NCI-H510A (cell line): ENCODE results near the gene ACTL10.

ENCODE experiments used
- DNase-seq: peaks from one replicate; lab custom pipeline; 2025; lab: John Stamatoyannopoulos, UW

The ACTL10 gene

GRCh38 chr20:33677991-33678702 is 11.4 kb downstream of the ACTL10 start:
- no peak for DNase-seq

- no peak for DNase-seq
These were observed 13.2 kb downstream of the ACTL10 start for GRCh38 chr20:33679758-33680485.

DNA sequence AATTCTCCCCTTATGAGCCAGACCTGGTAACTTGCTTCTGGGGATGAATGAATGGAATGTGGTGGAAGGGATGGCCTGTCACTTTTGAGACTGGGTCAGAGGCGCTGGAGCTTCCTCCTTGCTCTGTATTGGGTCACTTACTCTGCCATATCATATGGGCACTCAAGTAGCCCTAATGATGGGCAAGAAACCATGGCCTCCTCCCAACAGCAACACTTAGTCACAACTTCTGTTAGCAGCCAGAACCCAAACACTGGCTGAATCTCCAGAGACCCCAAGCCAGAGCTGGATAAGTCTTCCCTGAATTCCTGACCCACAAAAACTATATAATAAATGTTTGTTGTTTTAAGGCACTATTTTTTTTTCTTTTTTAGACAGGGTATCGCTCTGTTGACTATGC is 13.9 kb downstream of the ACTL10 start:
- no peak for DNase-seq

GRCh38 chr20:33681288-33681687 is 14.5 kb downstream of the ACTL10 start:
- DNase-seq: no peak

- no peak for DNase-seq
These were observed 15.1 kb downstream of the ACTL10 start for GRCh38 chr20:33681728-33682353.

GRCh38 chr20:33684533-33685327 is 18.0 kb downstream of the ACTL10 start:
- no peak for DNase-seq

DNA sequence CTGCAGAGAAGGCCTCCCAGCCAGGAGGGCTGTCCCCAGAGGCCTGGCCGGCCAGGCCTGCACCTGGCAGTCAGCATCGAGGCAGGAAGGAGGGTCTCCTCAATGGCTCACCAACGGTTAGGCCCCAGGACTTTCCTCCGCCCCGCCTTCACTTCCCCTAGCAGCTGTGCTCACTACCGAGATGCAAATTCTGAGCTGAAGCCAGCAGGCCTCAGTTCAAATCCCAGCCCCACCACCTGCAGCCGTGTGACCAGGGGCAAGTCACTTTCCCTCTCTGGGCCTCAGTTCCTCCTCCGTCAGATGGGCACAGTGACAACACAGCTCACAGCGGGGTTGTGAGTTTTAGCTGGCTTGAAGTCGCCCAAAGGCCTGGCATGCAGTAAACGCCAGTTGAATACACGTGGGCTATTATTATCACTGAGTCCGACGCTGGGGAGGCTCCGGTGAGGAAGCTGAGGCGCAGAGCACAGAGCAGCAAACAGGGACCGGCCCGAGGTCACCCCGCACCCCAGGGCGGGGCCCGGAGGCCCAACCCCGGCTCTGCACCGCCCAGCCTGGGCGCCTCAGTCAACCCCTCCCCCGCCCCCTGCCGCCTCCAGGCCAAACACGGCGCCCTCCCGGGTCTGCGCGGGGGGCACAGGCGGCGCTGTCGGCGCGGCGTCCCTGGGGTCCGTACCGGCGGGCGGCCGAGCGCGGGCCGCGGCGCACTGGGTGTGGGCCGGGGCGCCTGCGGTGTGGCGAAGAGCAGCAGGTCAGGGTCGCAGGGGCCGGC is 18.8 kb downstream of the ACTL10 start:
- DNase-seq: peak; percentile 51

- DNase-seq: peak; percentile 93
These were observed 19.6 kb downstream of the ACTL10 start, which contains the start of gene E2F1 for GRCh38 chr20:33686100-33686983. Gene E2F1, minus strand, starts transcription at chr20:33686385. Its CDS starts 121 bp downstream, at chr20:33686264.

DNA sequence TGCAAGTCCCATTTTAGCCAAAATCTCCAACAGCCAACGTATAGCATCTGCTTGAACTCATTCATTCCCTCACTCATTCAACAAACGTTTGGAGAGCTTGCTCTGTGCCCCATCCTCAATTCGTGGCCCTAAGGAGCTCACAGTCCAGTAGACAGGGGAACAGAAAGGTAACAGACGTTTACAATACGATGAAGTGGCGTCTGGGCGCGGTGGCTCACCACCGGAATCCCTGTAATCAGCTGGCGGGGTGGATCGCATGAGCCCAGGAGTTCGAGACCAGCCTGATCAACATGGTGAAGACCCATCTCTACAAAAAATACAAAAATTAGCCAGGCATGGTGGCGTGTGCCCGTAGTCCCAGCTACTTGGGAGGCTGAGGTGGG is 20.2 kb downstream of the ACTL10 start:
- DNase-seq: no peak

DNA sequence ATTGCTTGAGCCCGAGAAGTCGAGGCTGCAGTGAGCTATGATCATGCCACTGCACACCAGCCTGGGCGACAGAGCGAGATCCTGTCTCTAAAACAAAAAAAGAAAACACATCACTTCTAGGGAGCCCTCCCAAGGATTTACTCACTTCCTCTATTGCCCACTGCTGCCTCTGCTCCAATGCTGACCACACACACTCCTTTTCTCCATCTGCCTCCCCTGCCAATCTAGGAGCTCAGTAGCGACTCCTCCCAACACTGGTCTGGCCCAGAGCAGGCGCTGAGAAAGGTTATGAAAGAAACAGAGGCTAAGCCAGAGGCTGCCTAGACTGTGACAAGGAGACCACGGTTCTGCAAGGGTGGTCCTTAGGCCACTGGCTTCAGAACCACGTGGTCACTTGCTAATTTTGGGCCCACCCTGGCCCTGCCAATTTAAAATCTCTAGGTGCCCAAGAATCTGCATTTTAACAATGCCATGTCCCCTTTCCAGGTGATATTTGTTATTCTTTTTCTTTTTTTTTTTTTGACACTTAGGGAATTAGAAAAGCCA is 20.7 kb downstream of the ACTL10 start:
- no peak for DNase-seq

DNA sequence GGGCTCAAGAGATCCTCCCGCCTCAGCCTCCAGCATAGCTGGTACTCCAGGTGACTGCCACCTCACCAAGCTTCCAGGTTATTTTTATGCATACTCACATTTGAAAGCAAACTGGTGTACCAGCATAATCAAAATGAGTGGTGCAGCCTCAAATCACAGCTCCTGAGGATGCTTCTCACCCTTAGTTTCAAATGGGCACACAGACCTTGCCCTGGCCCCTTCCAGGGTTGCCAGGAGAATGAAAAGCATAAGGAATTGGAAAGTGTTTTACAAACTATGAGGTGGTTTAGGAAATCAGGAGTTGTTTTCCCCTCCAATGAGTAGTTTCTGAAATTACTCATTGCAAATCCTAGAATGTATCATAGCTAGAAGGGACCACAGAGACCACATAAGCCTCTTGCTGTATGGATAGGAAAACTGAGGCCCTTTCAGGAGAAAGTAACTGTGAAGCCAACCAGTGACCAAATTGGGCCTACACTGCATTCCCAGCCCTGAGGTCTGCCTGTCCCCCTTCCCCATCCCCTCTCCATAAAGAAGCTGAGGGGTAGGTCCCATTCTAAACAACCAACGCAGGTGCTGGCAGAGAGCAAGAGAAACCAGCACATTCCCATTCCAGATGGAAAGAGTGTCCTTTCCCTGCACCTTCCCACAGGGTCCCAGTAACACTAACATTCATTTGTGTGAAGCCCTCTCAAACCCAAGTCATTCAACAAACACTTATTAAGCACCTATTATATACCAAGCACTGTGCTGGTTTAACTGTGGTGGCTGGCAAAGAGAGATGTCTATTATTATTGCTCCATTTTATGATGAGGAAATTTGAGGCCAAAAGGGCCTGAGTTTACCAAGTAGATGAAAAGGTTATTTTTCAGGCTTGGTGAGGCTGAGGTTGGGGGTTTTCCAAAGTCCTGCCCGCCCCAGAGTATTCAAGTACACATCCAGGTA is 21.5 kb downstream of the ACTL10 start:
- DNase-seq: no peak

- no peak for DNase-seq
These were observed 22.2 kb downstream of the ACTL10 start for GRCh38 chr20:33688938-33689424.

GRCh38 chr20:33689493-33689892 is 22.8 kb downstream of the ACTL10 start:
- no peak for DNase-seq

DNA sequence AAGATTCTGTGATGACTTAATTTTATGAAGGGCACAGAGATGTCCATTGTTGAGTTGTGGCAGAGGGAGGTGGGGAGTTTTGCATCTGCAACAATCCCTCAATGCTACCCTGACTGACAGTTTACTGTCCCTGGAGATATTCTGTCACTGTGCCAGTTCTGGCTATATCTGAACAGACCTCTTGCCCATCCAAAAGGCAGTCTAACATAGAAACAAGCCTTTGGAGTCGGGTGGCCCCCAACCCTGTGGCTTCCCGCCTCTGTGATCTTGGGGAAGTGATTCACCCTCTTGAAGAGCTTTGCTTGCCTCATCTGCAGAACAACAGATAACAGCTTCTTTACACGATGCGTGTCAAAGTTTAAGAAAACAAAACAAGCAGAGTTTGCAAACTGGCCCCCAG is 23.2 kb downstream of the ACTL10 start:
- DNase-seq: no peak

- DNase-seq: no peak
These were observed 26.5 kb downstream of the ACTL10 start for GRCh38 chr20:33693289-33693688.

- DNase-seq: no peak
These were observed 27.2 kb downstream of the ACTL10 start for GRCh38 chr20:33693741-33694638.

GRCh38 chr20:33694639-33695012 is 27.9 kb downstream of the ACTL10 start:
- DNase-seq: no peak

DNA sequence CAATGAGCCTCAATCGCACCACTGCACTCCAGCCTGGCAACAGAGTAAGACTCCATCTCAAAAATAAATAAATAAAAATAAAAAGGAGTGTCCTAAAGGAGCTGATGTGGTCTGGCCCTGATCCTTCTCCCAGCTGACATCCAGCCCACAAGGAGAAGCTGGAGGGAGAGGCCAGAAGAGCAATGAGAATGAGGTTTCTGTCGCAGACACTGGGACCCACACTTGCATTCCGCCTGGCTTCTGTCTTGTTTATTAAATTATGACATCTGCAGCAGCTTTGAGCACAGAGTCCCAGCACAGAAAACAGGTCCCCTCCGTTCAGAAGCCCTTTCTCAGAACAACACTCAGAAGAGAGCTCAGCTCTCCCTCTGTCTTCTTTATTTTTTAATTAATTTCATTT is 29.7 kb downstream of the ACTL10 start:
- DNase-seq: no peak
